Measurements from ENCODE around the gene PRKD1.

- TF ChIP-seq TCF12 (IDR thresholded peaks at IDR 0.05; ENCODE audit: low read depth, low read length) (no peak), POLR2A (IDR thresholded peaks at IDR 0.05; ENCODE audit: low read depth, low read length) (no peak), CREB1 (IDR thresholded peaks at IDR 0.05; ENCODE audit: low read depth) (no peak), MXI1 (IDR thresholded peaks at IDR 0.05; ENCODE audit: low read depth, low read length) (no peak), CTCF (IDR thresholded peaks at IDR 0.05 in 2 of 3, conservative IDR thresholded peaks at IDR 0.05 in 1 of 3; ENCODE audit: control insufficient read depth in 2 of 3, extremely low read depth in 1 of 3, insufficient read depth in 1 of 3, low read depth in 3 of 3, low read length in 3 of 3) (no peak)
Measured at GRCh38 chr14:29856516-29856915, 71.1 kb downstream of the PRKD1 start.
